Mesenchymal stem cell (in vitro differentiated cells and primary cell): Measurements from ENCODE around the gene MICU1. TPM values are rescaled to one million over a fixed set of nuclear protein-coding genes. Genes with fewer than 3 reads are reported as not detected.
"Not testable (repeated sequence)": the region's sequence is repeated elsewhere in the genome, so short reads cannot be mapped to it uniquely, and the experiment has no call there.

Source experiments
- DNase-seq: peaks from one replicate; pipeline ENCODE4 v3.0.0-alpha.2; 2013
- H2AFZ ChIP-seq: one replicate; pipeline ENCODE4 v1.6.1; 2013; ENCODE audit warnings: low read depth, mild to moderate bottlenecking, control low read depth, inconsistent platforms, low read length, moderate library complexity
- H2AK5ac ChIP-seq: 2 replicates; pipeline ENCODE4 v1.6.1; 2013; ENCODE audit warnings: low read length, moderate library complexity, mild to moderate bottlenecking, inconsistent platforms; ENCODE audit not compliant: severe bottlenecking
- H2BK120ac ChIP-seq: one replicate; pipeline ENCODE4 v1.6.1; 2013; ENCODE audit warnings: low read depth, mild to moderate bottlenecking, inconsistent platforms, low read length, moderate library complexity
- H2BK12ac ChIP-seq, 2 experiments: one replicate each; pipeline ENCODE4 v1.6.1; 2013; ENCODE audit warnings: inconsistent platforms in 2 of 2, low read length in 2 of 2, mild to moderate bottlenecking in 2 of 2, moderate library complexity in 2 of 2, control low read depth in 1 of 2
- H2BK15ac ChIP-seq: one replicate; pipeline ENCODE4 v1.6.1; 2013; ENCODE audit warnings: mild to moderate bottlenecking, low read depth, inconsistent platforms; ENCODE audit not compliant: poor library complexity, severe bottlenecking
- H2BK5ac ChIP-seq: 2 replicates; pipeline ENCODE4 v1.6.1; 2013; ENCODE audit warnings: low read depth, mild to moderate bottlenecking, low read length, control low read depth, inconsistent platforms; ENCODE audit not compliant: poor library complexity, severe bottlenecking
- H3K14ac ChIP-seq, 2 experiments: one replicate each; pipeline ENCODE4 v1.6.1; 2013; ENCODE audit warnings: inconsistent platforms in 2 of 2, low read length in 2 of 2, control low read depth in 1 of 2, mild to moderate bottlenecking in 1 of 2, moderate library complexity in 1 of 2
- H3K18ac ChIP-seq, 2 experiments: one replicate each; pipeline ENCODE4 v1.6.1; 2013; ENCODE audit warnings: inconsistent platforms in 2 of 2, low read length in 2 of 2, control low read depth in 1 of 2, low read depth in 1 of 2, mild to moderate bottlenecking in 1 of 2
- H3K23ac ChIP-seq, 2 experiments: one replicate each; pipeline ENCODE4 v1.6.1; 2013; ENCODE audit warnings: inconsistent platforms in 2 of 2, low read length in 2 of 2, mild to moderate bottlenecking in 2 of 2, moderate library complexity in 2 of 2, control low read depth in 1 of 2
- H3K27ac ChIP-seq: 2 replicates; pipeline ENCODE4 v1.5.1; 2013; ENCODE audit warnings: mild to moderate bottlenecking, moderate library complexity, low read length, control low read depth, inconsistent platforms; ENCODE audit not compliant: poor library complexity, severe bottlenecking
- H3K27me3 ChIP-seq, 2 experiments: 2 replicates each; pipeline versions ENCODE4 v1.6.1 to v1.7.0; 2013; ENCODE audit warnings: low read length in 2 of 2, mild to moderate bottlenecking in 2 of 2, moderate library complexity in 2 of 2, control low read depth in 1 of 2, inconsistent platforms in 1 of 2; ENCODE audit not compliant: control insufficient read depth in 1 of 2, insufficient read depth in 1 of 2
- H3K36me3 ChIP-seq, 2 experiments: 2 replicates each; pipeline versions ENCODE4 v1.6.1 to v1.7.0; 2013; ENCODE audit warnings: low read length in 2 of 2, control low read depth in 1 of 2, inconsistent platforms in 1 of 2, low read depth in 1 of 2, mild to moderate bottlenecking in 1 of 2; ENCODE audit not compliant: insufficient read depth in 2 of 2, control insufficient read depth in 1 of 2
- H3K4ac ChIP-seq, 2 experiments: one replicate each; pipeline ENCODE4 v1.6.1; 2013; ENCODE audit warnings: inconsistent platforms in 2 of 2, low read length in 2 of 2, mild to moderate bottlenecking in 2 of 2, moderate library complexity in 2 of 2, control low read depth in 1 of 2, low read depth in 1 of 2
- H3K4me1 ChIP-seq: 2 replicates; pipeline ENCODE4 v1.6.1; 2013; ENCODE audit warnings: low read depth, low read length, control low read depth; ENCODE audit not compliant: control insufficient read depth, insufficient read depth
- H3K4me2 ChIP-seq: 2 replicates; pipeline ENCODE4 v1.6.1; 2013; ENCODE audit warnings: low read length, mild to moderate bottlenecking, inconsistent platforms; ENCODE audit not compliant: poor library complexity, severe bottlenecking
- H3K4me3 ChIP-seq, 2 experiments: 2 replicates each; pipeline versions ENCODE4 v1.5.1 to v1.7.0; 2013; ENCODE audit warnings: low read length in 2 of 2, mild to moderate bottlenecking in 2 of 2, control low read depth in 1 of 2, low read depth in 1 of 2; ENCODE audit not compliant: insufficient read depth in 1 of 2
- H3K79me1 ChIP-seq: replicated peaks from 2 replicates; pipeline ENCODE4 v1.6.1; 2013; ENCODE audit warnings: mild to moderate bottlenecking, control low read depth, low read length, inconsistent platforms; ENCODE audit not compliant: poor library complexity, severe bottlenecking
- H3K9ac ChIP-seq: 2 replicates; pipeline ENCODE4 v1.7.0; 2013; ENCODE audit warnings: mild to moderate bottlenecking, low read length, moderate library complexity
- H3K9me3 ChIP-seq: 2 replicates; pipeline ENCODE4 v1.7.0; 2013; ENCODE audit warnings: mild to moderate bottlenecking, low read length; ENCODE audit not compliant: control insufficient read depth
- H4K8ac ChIP-seq: one replicate; pipeline ENCODE4 v1.6.1; 2013; ENCODE audit warnings: inconsistent platforms, mild to moderate bottlenecking, low read length, moderate library complexity
- H4K91ac ChIP-seq: one replicate; pipeline ENCODE4 v1.6.1; 2013; ENCODE audit warnings: mild to moderate bottlenecking, low read length, inconsistent platforms
- WGBS: methylation state at CpG from one replicate; pipeline ENCODE4 v1.1.7; 2013; ENCODE audit warnings: mixed read lengths; 5-methylcytosine and 5-hydroxymethylcytosine counted together
- polyA plus RNA-seq, 2 experiments: library from polyadenylated mRNA; stranded (reverse); fragments of 200-250 nt; gene quantifications; one replicate each; pipeline ENCODE4 v1.2.3, GENCODE V29; 2013

MICU1 gene
- polyA plus RNA-seq (2013, experiment 1 of 2) = 43.3 TPM
- 42.3 TPM for polyA plus RNA-seq (2013, experiment 2 of 2)

- Histone ChIP-seq H2BK120ac (peak within 1 kb of the TSS; percentile 44), H3K4me2 (peak within 1 kb of the TSS; percentile 82), H3K4me3 (peak within 1 kb of the TSS; percentile 91 to 98), H2AK5ac (no peak within 1 kb of the TSS), H3K9ac (peak within 1 kb of the TSS; percentile 100), H4K8ac (peak within 1 kb of the TSS; percentile 45), H2BK15ac (peak within 1 kb of the TSS; percentile 96), H2BK12ac (peak within 1 kb of the TSS; percentile 15 to 42), H2BK5ac (no peak within 1 kb of the TSS), H3K4me1 (peaks cover 3% of the 10 kb centered on the region), H3K27me3 (no peaks in the 10 kb centered on the region), H3K79me1 (peaks cover 11% of the 10 kb centered on the region), H3K23ac (peak within 1 kb of the TSS in 1 of 2 experiments; percentile 89), H2AFZ (peak within 1 kb of the TSS; percentile 94), H4K91ac (peak within 1 kb of the TSS; percentile 52), H3K27ac (peak within 1 kb of the TSS; percentile 77), H3K4ac (peak within 1 kb of the TSS; percentile 35 to 54), H3K14ac (peak within 1 kb of the TSS in 1 of 2 experiments; percentile 87), H3K36me3 (peaks cover 0 to 4% of the 10 kb centered on the region in 2 experiments), H3K9me3 (no peaks in the 10 kb centered on the region), H3K18ac (peak within 1 kb of the TSS; percentile 58 to 75)
- peak; percentile 96 for DNase-seq
- 0% methylated on average over 33 of the region's 49 CpGs for WGBS
Observed at GRCh38 chr10:72625608-72626443, at the start of gene MICU1. Gene MICU1 (minus strand): TSS chr10:72626079. CDS start chr10:72566793, 59,286 bp downstream.

DNA sequence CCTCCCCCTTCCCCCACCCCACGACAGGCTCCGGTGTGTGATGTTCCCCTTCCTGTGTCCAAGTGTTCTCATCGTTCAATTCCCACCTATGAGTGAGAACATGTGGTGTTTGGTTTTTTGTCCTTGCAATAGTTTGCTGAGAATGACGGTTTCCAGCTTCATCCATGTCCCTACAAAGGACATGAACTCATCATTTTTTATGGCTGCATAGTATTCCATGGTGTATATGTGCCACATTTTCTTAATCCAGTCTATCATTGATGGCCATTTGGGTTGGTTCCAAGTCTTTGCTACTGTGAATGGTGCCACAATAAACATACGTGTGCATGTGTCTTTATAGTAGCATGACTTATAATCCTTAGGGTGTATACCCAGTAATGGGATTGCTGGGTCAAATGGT, 48.3 kb upstream of the MICU1 start:
- not testable (repeated sequence) for H3K4me3 ChIP-seq, H2BK5ac ChIP-seq, H2AK5ac ChIP-seq, H2BK15ac ChIP-seq, H2AFZ ChIP-seq, H3K27me3 ChIP-seq, H3K23ac ChIP-seq, H3K4me1 ChIP-seq, H4K8ac ChIP-seq, H2BK12ac ChIP-seq, H3K4me2 ChIP-seq, H3K14ac ChIP-seq, H3K79me1 ChIP-seq, H4K91ac ChIP-seq, DNase-seq, H3K9me3 ChIP-seq, H3K36me3 ChIP-seq, H3K27ac ChIP-seq, H3K18ac ChIP-seq, H2BK120ac ChIP-seq, H3K9ac ChIP-seq, H3K4ac ChIP-seq
- WGBS = 86% methylated on average over 1 of the region's 5 CpGs

GRCh38 chr10:72673280-72673679, 47.4 kb upstream of the MICU1 start:
- H3K4me2 ChIP-seq = no peak overlapping the region
- H3K4me3 ChIP-seq = no peak overlapping the region
- H2BK12ac ChIP-seq = no peak overlapping the region
- H4K8ac ChIP-seq = no peak overlapping the region
- WGBS = no CpG with 5 or more reads among the region's 1 CpG
- H3K27me3 ChIP-seq = no peaks in the 10 kb centered on the region
- no peak overlapping the region for H3K14ac ChIP-seq
- no peak for DNase-seq
- H3K18ac ChIP-seq = no peak overlapping the region
- H3K9ac ChIP-seq = no peak overlapping the region
- H3K4ac ChIP-seq = no peak overlapping the region
- no peaks in the 10 kb centered on the region for H3K9me3 ChIP-seq
- H3K36me3 ChIP-seq = no peaks in the 10 kb centered on the region
- no peak overlapping the region for H4K91ac ChIP-seq
- H3K4me1 ChIP-seq = peaks cover 1% of the 10 kb centered on the region
- H3K79me1 ChIP-seq = no peaks in the 10 kb centered on the region
- no peak overlapping the region for H2BK15ac ChIP-seq
- no peak overlapping the region for H2BK5ac ChIP-seq
- H3K27ac ChIP-seq = no peak overlapping the region
- no peak overlapping the region for H2BK120ac ChIP-seq
- H2AFZ ChIP-seq = no peak overlapping the region
- H2AK5ac ChIP-seq = no peak overlapping the region
- no peak overlapping the region for H3K23ac ChIP-seq

GRCh38 chr10:72667207-72667864, 41.5 kb upstream of the MICU1 start:
- Histone ChIP-seq H2BK12ac (no peak overlapping the region), H3K4me3 (no peak overlapping the region), H3K4ac (no peak overlapping the region), H2AK5ac (no peak overlapping the region), H3K79me1 (no peaks in the 10 kb centered on the region), H4K91ac (no peak overlapping the region), H2BK120ac (no peak overlapping the region), H3K18ac (no peak overlapping the region), H3K9ac (no peak overlapping the region), H3K27me3 (no peaks in the 10 kb centered on the region), H2AFZ (no peak overlapping the region), H3K4me1 (no peaks in the 10 kb centered on the region), H3K14ac (no peak overlapping the region), H2BK15ac (no peak overlapping the region), H3K36me3 (no peaks in the 10 kb centered on the region), H3K9me3 (no peaks in the 10 kb centered on the region), H4K8ac (no peak overlapping the region), H3K27ac (no peak overlapping the region), H3K4me2 (no peak overlapping the region), H3K23ac (no peak overlapping the region), H2BK5ac (no peak overlapping the region)
- WGBS = no CpG with 5 or more reads among the region's 3 CpGs
- DNase-seq = no peak
